DOHH2 (cell line): ENCODE measurements around the gene AP3D1.

Experiments used
- H3F3A ChIP-seq: fragments of 200-600 bp; sonication (generic), shearing (Covaris generic); 2 replicates; pipeline ENCODE4 v1.6.0; 2016; ENCODE audit warnings: antibody characterized with exemption, mild to moderate bottlenecking; ENCODE audit not compliant: control insufficient read depth, insufficient read depth
- H3K27ac ChIP-seq: fragments of 200-600 bp; sonication (generic); 2 replicates; pipeline ENCODE4 v1.5.1; 2014; ENCODE audit warnings: low read depth, mild to moderate bottlenecking, low read length, moderate library complexity
- H3K27me3 ChIP-seq: fragments of 200-600 bp; sonication (generic); 2 replicates; pipeline ENCODE4 v1.6.1; 2014; ENCODE audit warnings: mild to moderate bottlenecking, low read length, mixed read lengths; ENCODE audit not compliant: control insufficient read depth
- H3K36me3 ChIP-seq: fragments of 200-600 bp; sonication (generic); 2 replicates; pipeline ENCODE4 v1.6.1; 2014; ENCODE audit warnings: mild to moderate bottlenecking, low read length, moderate library complexity, mixed read lengths; ENCODE audit not compliant: control insufficient read depth
- H3K4me1 ChIP-seq: fragments of 200-600 bp; sonication (generic); 2 replicates; pipeline ENCODE4 v1.6.1; 2014; ENCODE audit warnings: mild to moderate bottlenecking, low read length, mixed read lengths; ENCODE audit not compliant: control insufficient read depth
- H3K4me2 ChIP-seq: fragments of 200-600 bp; sonication (generic); 2 replicates; pipeline ENCODE4 v1.6.0; 2014; ENCODE audit warnings: mild to moderate bottlenecking, low read length, moderate library complexity
- H3K4me3 ChIP-seq: fragments of 200-600 bp; sonication (generic); 2 replicates; pipeline ENCODE4 v1.5.1; 2014; ENCODE audit warnings: mild to moderate bottlenecking, low read length, mixed read lengths
- H3K79me2 ChIP-seq: fragments of 200-600 bp; sonication (generic); 2 replicates; pipeline ENCODE4 v1.6.1; 2014; ENCODE audit warnings: mild to moderate bottlenecking, low read length, mixed read lengths; ENCODE audit not compliant: control insufficient read depth
- H3K9me2 ChIP-seq: fragments of 200-600 bp; sonication (generic); replicated peaks from 2 replicates; pipeline ENCODE4 v1.6.1; 2014; ENCODE audit warnings: mild to moderate bottlenecking, low read length, mixed read lengths; ENCODE audit not compliant: control insufficient read depth
- H3K9me3 ChIP-seq: fragments of 200-600 bp; sonication (generic); 2 replicates; pipeline ENCODE4 v1.6.1; 2014; ENCODE audit warnings: antibody characterized with exemption, low read length, mixed read lengths; ENCODE audit not compliant: control insufficient read depth, insufficient read depth
- H4K20me1 ChIP-seq: fragments of 200-600 bp; sonication (generic); 2 replicates; pipeline ENCODE4 v1.6.0; 2014; ENCODE audit warnings: low read depth, mild to moderate bottlenecking, antibody characterized with exemption, low read length, moderate library complexity; ENCODE audit not compliant: control insufficient read depth, insufficient read depth
- EZH2phosphoT487 ChIP-seq: fragments of 200-600 bp; sonication (generic); IDR thresholded peaks from 2 replicates; pipeline ENCODE4 v1.6.1; 2017; ENCODE audit warnings: borderline replicate concordance, mild to moderate bottlenecking, antibody characterized with exemption, low read length, moderate library complexity, mixed read lengths
- TF ChIP-seq, protein P1 (sequence below): fragments of 200-600 bp; sonication (generic); IDR thresholded peaks from one replicate; pipeline ENCODE4 v1.5.1; 2014; ENCODE audit warnings: antibody characterized with exemption, mild to moderate bottlenecking, low read depth, low read length; ENCODE audit not compliant: poor library complexity, severe bottlenecking

The AP3D1 gene

DNA sequence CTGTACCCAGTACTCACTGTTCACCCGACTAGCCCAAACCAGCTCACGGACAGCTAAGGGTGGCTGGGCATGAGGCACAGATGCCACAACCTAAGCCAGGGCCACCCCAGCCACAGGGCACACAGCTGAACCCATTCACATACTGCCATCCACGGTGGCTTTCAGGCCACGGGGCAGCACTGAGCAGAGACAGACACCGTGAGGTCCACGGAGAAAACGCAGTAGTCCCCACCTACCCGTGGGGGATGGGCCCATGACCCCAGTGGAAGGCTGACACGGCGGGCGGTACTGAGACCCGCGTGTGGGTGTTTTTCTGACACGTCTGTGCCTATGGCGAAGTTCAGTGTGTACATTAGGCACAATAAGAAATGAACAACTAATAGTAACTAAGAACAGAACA is 29.1 kb downstream of the AP3D1 start:
- no peaks in the 10 kb centered on the region for H4K20me1 ChIP-seq
- no peak overlapping the region for H3K27ac ChIP-seq
- no peak for TF ChIP-seq EZH2phosphoT487
- TF ChIP-seq, protein P1, sequence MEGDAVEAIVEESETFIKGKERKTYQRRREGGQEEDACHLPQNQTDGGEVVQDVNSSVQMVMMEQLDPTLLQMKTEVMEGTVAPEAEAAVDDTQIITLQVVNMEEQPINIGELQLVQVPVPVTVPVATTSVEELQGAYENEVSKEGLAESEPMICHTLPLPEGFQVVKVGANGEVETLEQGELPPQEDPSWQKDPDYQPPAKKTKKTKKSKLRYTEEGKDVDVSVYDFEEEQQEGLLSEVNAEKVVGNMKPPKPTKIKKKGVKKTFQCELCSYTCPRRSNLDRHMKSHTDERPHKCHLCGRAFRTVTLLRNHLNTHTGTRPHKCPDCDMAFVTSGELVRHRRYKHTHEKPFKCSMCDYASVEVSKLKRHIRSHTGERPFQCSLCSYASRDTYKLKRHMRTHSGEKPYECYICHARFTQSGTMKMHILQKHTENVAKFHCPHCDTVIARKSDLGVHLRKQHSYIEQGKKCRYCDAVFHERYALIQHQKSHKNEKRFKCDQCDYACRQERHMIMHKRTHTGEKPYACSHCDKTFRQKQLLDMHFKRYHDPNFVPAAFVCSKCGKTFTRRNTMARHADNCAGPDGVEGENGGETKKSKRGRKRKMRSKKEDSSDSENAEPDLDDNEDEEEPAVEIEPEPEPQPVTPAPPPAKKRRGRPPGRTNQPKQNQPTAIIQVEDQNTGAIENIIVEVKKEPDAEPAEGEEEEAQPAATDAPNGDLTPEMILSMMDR: no peak
- no peaks in the 10 kb centered on the region for H3K79me2 ChIP-seq
- H3K4me1 ChIP-seq: no peaks in the 10 kb centered on the region
- H3K4me2 ChIP-seq: no peak overlapping the region
- no peaks in the 10 kb centered on the region for H3K9me3 ChIP-seq
- H3K27me3 ChIP-seq: no peaks in the 10 kb centered on the region
- no peak overlapping the region for H3K4me3 ChIP-seq
- H3K36me3 ChIP-seq: peaks cover 67% of the 10 kb centered on the region
- no peaks in the 10 kb centered on the region for H3K9me2 ChIP-seq
- H3F3A ChIP-seq: no peaks in the 10 kb centered on the region

DNA sequence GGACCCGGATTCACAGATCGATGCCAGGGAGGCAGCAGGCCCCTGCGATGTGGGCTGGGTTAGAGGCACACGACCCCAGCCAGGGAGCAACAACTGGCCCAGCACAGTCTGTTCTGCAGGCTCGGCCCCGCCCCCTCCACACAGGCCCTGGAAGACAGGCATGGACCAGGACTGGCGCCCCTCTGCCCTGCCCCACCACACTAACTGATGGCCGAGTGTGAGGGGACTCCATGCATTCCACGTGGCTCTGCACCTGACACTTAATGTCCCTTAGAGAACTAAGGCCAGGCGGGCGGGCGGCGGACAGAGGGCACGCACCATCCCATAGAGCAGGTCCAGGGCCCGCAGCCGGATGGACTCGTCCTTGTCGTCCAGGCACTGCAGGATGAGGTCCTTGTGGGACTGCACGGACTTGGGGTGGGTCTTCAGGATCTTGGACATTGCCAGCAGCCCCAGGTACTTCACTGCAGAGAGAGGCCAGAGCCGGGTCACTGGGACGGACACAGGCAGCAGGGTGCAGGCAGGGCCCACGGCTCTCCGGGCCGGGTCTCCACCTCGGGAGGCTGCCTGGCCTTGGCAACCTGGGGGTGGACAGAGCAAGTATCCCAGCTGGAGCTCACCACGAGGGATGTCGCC is 29.8 kb downstream of the AP3D1 start:
- H3F3A ChIP-seq: no peaks in the 10 kb centered on the region
- H3K9me3 ChIP-seq: no peaks in the 10 kb centered on the region
- no peak overlapping the region for H3K4me3 ChIP-seq
- H3K27me3 ChIP-seq: no peaks in the 10 kb centered on the region
- H3K36me3 ChIP-seq: peaks cover 71% of the 10 kb centered on the region
- H3K79me2 ChIP-seq: no peaks in the 10 kb centered on the region
- H3K4me2 ChIP-seq: no peak overlapping the region
- no peaks in the 10 kb centered on the region for H4K20me1 ChIP-seq
- no peak overlapping the region for H3K27ac ChIP-seq
- no peaks in the 10 kb centered on the region for H3K9me2 ChIP-seq
- H3K4me1 ChIP-seq: no peaks in the 10 kb centered on the region
- TF ChIP-seq, protein P1: no peak
- no peak for TF ChIP-seq EZH2phosphoT487

DNA sequence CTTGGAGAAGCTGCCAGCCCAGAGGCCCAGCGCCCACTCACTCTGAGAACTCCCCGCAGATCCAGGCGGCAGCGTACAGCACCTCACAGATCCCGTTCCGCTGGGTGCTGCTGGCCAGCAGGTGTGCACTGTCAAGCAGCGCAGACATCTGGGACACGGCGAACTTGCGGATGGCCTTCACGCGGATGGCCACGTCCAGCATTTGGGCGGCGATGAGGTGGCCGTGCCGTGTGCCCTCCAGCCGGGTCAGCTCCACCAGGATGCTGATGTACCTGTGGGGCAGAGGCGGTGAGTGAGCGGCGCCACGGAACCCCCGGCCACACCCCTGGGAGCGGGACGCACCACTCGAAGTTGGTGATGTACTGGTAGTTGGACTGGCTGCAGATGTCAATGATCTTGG is 30.5 kb downstream of the AP3D1 start:
- Histone ChIP-seq H4K20me1 (no peaks in the 10 kb centered on the region), H3K4me2 (no peak overlapping the region), H3K27me3 (no peaks in the 10 kb centered on the region), H3K4me1 (no peaks in the 10 kb centered on the region), H3K9me2 (no peaks in the 10 kb centered on the region), H3K27ac (no peak overlapping the region), H3K36me3 (peaks cover 76% of the 10 kb centered on the region), H3F3A (no peaks in the 10 kb centered on the region), H3K9me3 (no peaks in the 10 kb centered on the region), H3K4me3 (no peak overlapping the region), H3K79me2 (no peaks in the 10 kb centered on the region)
- TF ChIP-seq, protein P1: no peak
- TF ChIP-seq EZH2phosphoT487: no peak
